ENCODE results near the gene FAM186B.
"Not testable (repeated sequence)": the region's sequence is repeated elsewhere in the genome, so short reads cannot be mapped to it uniquely, and the experiment has no call there.

The FAM186B gene

GRCh38 chr12:49605539-49605938 lies at the start of gene FAM186B:
Gene FAM186B (minus strand): TSS chr12:49605639. CDS start chr12:49605477, 162 bp downstream.
- in situ Hi-C loops (cut with MboI; ENCODE audit: low sequenced_read_pairs): not testable (repeated sequence)

- in situ Hi-C loops (cut with MboI; ENCODE audit: low sequenced_read_pairs): no loop called here
Observed at GRCh38 chr12:49654715-49655114, 49.3 kb upstream of the FAM186B start.

DNA sequence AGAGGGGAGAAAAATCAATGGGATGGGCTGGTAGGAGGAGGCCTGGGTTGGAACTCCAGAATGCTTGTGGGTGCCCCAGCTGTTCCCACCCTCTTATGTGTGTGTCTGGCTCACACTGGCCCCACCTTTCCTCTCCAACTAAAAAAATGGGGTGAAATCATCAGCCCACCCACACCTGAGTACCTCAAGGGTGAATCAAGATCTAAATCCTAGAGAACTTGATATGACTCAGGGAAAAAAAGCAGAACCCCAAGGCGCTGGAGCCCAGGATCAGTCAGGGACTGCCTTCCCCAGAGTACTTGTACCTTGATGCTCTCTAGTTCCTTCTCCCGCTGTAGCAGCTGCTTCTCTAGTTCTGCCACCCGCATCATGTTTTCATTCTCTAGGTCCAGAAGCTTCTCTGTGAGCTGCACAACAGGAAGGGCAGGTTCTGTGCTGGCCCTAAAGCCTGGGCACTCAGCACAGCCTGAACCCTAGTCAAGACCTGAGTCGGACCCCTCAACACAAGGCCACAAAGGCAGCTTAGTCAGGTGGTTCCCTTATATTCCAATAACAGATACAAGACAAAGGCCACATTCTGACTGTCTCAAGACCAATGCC lies 47.6 kb upstream of the FAM186B start:
- in situ Hi-C loops (cut with MboI; ENCODE audit: low sequenced_read_pairs): no loop called here

- in situ Hi-C loops (cut with MboI; ENCODE audit: low sequenced_read_pairs): no loop called here
Observed at GRCh38 chr12:49651855-49652254, 46.4 kb upstream of the FAM186B start.

- in situ Hi-C loops (cut with MboI; ENCODE audit: low sequenced_read_pairs): no loop called here
Observed at GRCh38 chr12:49649892-49650291, 44.5 kb upstream of the FAM186B start.

- in situ Hi-C loops (cut with MboI; ENCODE audit: low sequenced_read_pairs): no loop called here
Observed at GRCh38 chr12:49649445-49649844, 44.0 kb upstream of the FAM186B start.

GRCh38 chr12:49648712-49649003 lies 43.2 kb upstream of the FAM186B start:
- in situ Hi-C loops (cut with MboI; ENCODE audit: low sequenced_read_pairs): no loop called here

- in situ Hi-C loops (cut with MboI; ENCODE audit: low sequenced_read_pairs): no loop called here
Observed at GRCh38 chr12:49647827-49648711, 42.6 kb upstream of the FAM186B start.

DNA sequence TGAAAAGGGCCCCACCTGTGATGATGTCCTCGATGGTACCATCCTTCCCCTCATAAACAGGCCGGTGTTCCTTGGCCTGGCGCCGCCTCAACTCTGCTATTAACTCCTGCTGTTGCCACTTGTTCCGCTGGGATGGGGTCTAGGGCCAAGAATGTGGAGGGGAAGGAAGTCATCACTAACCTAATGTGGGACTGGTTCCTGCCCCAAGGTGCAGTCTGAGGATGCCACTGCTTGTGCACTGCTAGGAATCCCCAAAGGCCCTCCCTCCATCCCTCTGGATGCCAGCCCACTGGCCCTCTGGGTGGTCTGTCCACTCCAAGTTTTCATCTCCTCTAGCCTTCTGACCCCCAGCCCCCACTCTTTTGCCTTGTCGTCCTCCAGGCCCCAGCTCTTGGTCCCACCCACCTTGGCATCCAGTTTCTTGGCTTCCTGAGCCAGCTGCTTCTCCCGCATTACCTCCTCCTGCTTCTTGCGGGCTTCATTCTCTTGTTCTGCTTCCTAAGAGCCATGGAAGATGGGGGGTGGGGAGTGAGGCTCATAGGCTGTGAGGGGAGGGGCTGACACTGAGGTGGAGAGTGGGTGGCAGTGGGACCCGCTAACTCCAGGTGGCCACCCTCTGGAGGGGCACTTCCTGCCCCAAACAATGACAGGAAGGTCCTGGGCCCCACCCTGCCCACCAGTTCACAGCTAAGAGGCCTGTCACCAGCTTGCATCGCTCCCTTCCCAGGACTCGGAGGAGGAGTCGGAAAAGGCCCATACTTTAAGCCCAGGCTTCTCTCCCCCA lies 41.6 kb upstream of the FAM186B start:
- in situ Hi-C loops (cut with MboI; ENCODE audit: low sequenced_read_pairs): no loop called here

DNA sequence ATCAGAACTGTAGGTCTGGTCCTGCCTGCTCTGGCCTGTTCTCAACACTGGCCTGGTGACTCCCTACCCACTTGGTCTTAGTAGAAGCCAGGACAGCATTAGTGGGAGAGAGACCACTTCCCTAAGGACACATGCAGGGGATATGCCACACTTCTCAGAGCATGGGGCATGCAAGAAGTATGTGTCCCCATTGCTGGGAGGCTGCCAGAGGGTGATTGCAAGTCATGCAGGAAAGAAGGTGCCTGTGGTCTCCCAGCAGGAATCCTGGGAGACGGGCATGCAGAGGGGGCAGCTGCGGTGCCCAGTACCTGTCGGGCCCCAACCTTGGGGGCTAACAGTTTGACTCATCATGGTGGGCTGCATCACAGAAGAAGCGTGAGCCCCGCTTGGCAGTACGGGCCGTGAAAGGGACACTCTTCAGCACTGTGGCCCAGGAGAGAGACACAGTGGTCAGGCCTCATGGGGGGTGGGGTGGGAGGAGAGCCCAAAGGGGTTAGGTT lies 40.9 kb upstream of the FAM186B start:
- in situ Hi-C loops (cut with MboI; ENCODE audit: low sequenced_read_pairs): no loop called here

DNA sequence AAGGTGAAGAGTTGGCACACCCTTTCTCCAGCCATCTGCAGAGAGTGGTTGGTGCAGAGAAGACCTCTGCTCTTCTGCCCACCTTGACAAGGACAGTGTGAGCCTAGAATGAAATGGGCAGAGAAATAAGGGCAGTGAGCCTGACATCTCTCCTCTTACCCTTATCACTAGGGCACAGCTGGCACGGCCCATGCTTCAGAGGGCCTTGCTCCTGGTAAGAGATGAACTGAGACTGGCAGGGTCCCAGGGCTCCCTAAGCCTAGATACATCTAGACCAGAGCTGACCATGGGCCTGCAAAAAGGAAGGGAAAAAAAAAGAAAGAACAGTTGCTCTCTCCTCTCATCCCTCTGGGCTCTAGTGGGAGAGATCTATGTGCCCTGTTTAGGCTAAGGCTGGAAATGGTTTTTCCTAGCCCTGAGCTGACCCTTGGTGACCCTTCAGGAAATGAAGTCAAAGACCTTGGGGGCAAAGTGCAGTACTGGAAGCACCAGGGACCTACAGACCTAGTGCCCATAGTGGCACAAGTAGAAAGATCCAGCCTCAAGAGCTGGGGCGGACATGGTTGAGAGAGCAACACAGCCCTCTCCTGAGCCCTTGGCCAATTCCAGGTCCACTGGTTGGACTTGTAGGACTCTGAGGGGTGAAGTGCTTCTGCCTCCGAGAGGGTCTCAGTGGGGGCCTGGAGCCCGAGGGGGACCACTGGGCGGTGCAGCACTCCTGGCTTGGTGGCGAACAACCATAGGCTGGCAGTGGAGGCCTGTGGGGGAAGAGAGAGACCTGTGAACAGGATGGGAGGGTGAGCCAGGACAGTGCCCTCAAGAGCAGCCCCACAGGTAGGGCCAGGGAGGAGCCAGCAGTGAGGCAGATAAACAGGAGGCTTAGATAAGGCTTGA lies 40.0 kb upstream of the FAM186B start:
- in situ Hi-C loops (cut with MboI; ENCODE audit: low sequenced_read_pairs): no loop called here

- in situ Hi-C loops (cut with MboI; ENCODE audit: low sequenced_read_pairs): loop anchor here (5.0 kb wide), 1 partner anchor 63 kb away; the partner anchor contains the start of gene FMNL3
Observed at GRCh38 chr12:49644620-49644994, 39.2 kb upstream of the FAM186B start.

DNA sequence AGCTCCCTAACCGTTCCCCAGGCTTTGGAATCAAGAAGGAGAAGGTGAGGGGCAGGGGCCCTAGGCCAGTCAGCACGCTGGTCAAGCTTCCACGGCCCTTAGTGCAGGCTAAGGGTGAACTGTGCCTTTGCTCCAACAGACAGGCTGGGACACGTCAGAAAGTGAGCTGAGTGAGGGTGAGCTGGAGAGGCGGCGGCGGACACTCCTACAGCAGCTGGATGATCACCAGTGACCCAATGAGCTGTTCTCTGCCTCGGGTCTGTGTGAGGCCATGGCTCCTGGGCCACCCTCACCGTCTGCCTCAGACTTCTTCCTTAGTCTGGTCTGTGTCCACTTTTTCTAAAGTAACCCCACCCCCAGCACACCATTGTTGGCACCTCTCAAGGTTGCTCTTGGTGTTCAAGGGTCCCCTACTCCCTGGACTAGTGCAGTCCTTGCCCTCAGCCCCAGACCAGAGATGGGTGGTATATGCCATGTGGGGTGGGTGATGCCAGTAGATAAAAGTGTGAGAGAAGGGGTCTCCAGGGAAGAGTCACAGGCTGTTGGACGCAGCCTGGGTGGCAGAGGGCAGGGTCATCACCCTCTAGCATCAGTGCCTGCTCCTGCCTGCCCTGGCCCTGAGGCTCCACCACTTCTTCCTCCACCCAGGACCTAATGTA lies 38.7 kb upstream of the FAM186B start:
- in situ Hi-C loops (cut with MboI; ENCODE audit: low sequenced_read_pairs): loop anchor here (5.0 kb wide), 1 partner anchor 63 kb away; the partner anchor contains the start of gene FMNL3

- in situ Hi-C loops (cut with MboI; ENCODE audit: low sequenced_read_pairs): loop anchor here (5.0 kb wide), 1 partner anchor 64 kb away; the partner anchor contains the start of gene FMNL3
Observed at GRCh38 chr12:49643135-49643534, 37.7 kb upstream of the FAM186B start.

DNA sequence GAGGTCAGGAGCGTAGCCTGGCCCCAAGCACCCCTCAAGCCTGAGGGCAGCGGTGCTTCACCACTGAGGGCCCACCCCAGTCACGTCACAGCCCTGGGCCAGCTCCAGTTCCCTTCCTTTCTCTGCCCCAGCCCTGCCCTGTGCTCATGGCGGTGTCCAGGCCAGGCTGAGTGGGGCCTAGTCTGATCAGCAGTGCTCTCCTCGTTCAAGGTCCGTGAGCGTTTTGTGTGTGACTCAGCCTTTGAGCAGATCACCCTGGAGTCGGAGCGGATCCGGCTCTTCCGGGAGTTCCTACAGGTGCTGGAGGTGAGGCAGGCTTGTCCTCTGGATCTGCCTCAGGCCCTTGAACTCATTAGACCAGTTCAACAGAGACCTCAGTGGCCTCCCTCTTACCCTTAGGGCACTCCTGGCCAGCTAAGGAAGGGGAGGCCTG lies 36.9 kb upstream of the FAM186B start:
- in situ Hi-C loops (cut with MboI; ENCODE audit: low sequenced_read_pairs): loop anchor here (5.0 kb wide), 1 partner anchor 65 kb away; the partner anchor contains the start of gene FMNL3

GRCh38 chr12:49641748-49642369 lies 36.4 kb upstream of the FAM186B start:
- in situ Hi-C loops (cut with MboI; ENCODE audit: low sequenced_read_pairs): loop anchor here (5.0 kb wide), 1 partner anchor 65 kb away; the partner anchor contains the start of gene FMNL3

- in situ Hi-C loops (cut with MboI; ENCODE audit: low sequenced_read_pairs): no loop called here
Observed at GRCh38 chr12:49636979-49637755, 31.7 kb upstream of the FAM186B start.

DNA sequence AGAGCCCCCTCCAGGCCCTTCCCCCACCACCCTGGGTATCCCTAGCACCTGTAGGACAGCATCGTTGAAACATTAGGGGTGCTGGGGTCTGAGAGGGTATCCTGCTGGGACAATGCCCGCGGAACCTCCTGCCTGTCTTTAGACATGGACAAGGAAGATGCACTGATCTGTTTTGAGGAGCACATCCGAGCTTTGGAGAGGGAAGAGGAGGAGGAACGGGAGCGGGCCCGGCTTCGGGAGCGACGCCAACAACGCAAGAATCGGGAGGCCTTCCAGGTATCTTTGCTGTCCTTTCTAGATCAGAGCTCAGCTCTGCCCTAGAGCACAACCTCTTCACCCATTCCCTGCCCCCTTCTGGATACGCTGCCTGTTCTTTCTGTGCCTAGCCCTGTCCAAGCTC lies 31.1 kb upstream of the FAM186B start:
- in situ Hi-C loops (cut with MboI; ENCODE audit: low sequenced_read_pairs): no loop called here

All from HL-60/S4 (cell line).